Uterus (tissue), 2 donors: ENCODE results near the gene PDE5A.

Experiments
- CTCF ChIP-seq, 4 experiments: fragments of 200-600 bp in 2 of 4; fragments of 450-650 bp in 2 of 4; sonication (generic) in 2 of 4; IDR thresholded peaks; one replicate each; pipeline ENCODE4 v1.5.1; 2016 to 2019; ENCODE audit warnings: antibody characterized with exemption in 4 of 4, mild to moderate bottlenecking in 2 of 4, moderate library complexity in 1 of 4
- POLR2A ChIP-seq, 2 donors: fragments of 450-650 bp; IDR thresholded peaks; one replicate each; pipeline ENCODE4 v1.6.1; 2016; ENCODE audit warnings: antibody characterized with exemption in 2 of 2, mild to moderate bottlenecking in 1 of 2, moderate library complexity in 1 of 2

- TF ChIP-seq POLR2A (IDR thresholded peaks at IDR 0.05) = no peak
- TF ChIP-seq CTCF (IDR thresholded peaks at IDR 0.05) = no peak
Measured at GRCh38 chr4:119643306-119644042, 14.9 kb upstream of the PDE5A start.
